ENCODE measurements around the gene SCTR.
"Not testable (repeated sequence)": the region's sequence is repeated elsewhere in the genome, so short reads cannot be mapped to it uniquely, and the experiment has no call there.

Gene SCTR

GRCh38 chr2:119407430-119408220, 116.7 kb downstream of the SCTR start:
- DNase-seq (ENCODE audit: low spot score) = peak; percentile 46

GRCh38 chr2:119405151-119405550, 119.1 kb downstream of the SCTR start:
- no peak for DNase-seq (ENCODE audit: low spot score)

- not testable (repeated sequence) for DNase-seq (ENCODE audit: low spot score)
Observed at GRCh38 chr2:119403618-119404017, 120.7 kb downstream of the SCTR start.

- no peak for DNase-seq (ENCODE audit: low spot score)
Observed at GRCh38 chr2:119402645-119403560, 121.4 kb downstream of the SCTR start.

GRCh38 chr2:119402106-119402505, 122.2 kb downstream of the SCTR start:
- DNase-seq (ENCODE audit: low spot score) = no peak

- no peak for DNase-seq (ENCODE audit: low spot score)
Observed at GRCh38 chr2:119397196-119397595, 127.1 kb downstream of the SCTR start.

- DNase-seq (ENCODE audit: low spot score) = no peak
Observed at GRCh38 chr2:119393971-119394748, 130.1 kb downstream of the SCTR start.

Measured in hematopoietic multipotent progenitor cell treated with erythropoietin and hydrocortisone succinate and interleukin-3 and kit ligand, for 15 days (in vitro differentiated cells).